Ishikawa (cell line): ENCODE results near the gene EIF4B.

Experiments
- CEBPB ChIP-seq: IDR thresholded peaks from 2 replicates; pipeline ENCODE4 v1.6.1; 2012
- CREB1 ChIP-seq: IDR thresholded peaks from 2 replicates; pipeline ENCODE4 v1.6.1; 2012; ENCODE audit warnings: low read depth
- EGR1 ChIP-seq: IDR thresholded peaks from 2 replicates; pipeline ENCODE4 v1.6.1; 2012
- EP300 ChIP-seq: IDR thresholded peaks from 2 replicates; pipeline ENCODE4 v1.6.1; 2012; ENCODE audit warnings: borderline replicate concordance
- FOXM1 ChIP-seq: IDR thresholded peaks from 2 replicates; pipeline ENCODE4 v1.6.1; 2012; ENCODE audit warnings: low read depth, borderline replicate concordance
- MAX ChIP-seq: IDR thresholded peaks from 2 replicates; pipeline ENCODE4 v1.6.1; 2012
- NFIC ChIP-seq: IDR thresholded peaks from 2 replicates; pipeline ENCODE4 v1.6.1; 2012
- RAD21 ChIP-seq: IDR thresholded peaks from 2 replicates; pipeline ENCODE4 v1.6.1; 2012; ENCODE audit warnings: low read depth
- REST ChIP-seq: IDR thresholded peaks from 2 replicates; pipeline ENCODE4 v1.6.1; 2012; ENCODE audit warnings: low read depth, mild to moderate bottlenecking
- TAF1 ChIP-seq: IDR thresholded peaks from 2 replicates; pipeline ENCODE4 v1.6.1; 2012; ENCODE audit warnings: low read depth, mild to moderate bottlenecking
- TCF12 ChIP-seq: IDR thresholded peaks from 2 replicates; pipeline ENCODE4 v1.6.1; 2012; ENCODE audit warnings: low read depth
- TEAD4 ChIP-seq: IDR thresholded peaks from 2 replicates; pipeline ENCODE4 v1.6.1; 2012
- USF1 ChIP-seq: IDR thresholded peaks from 2 replicates; pipeline ENCODE4 v1.6.1; 2012
- YY1 ChIP-seq: IDR thresholded peaks from 2 replicates; pipeline ENCODE4 v1.6.1; 2012; ENCODE audit warnings: low read depth
- ZBTB7A ChIP-seq: IDR thresholded peaks from 2 replicates; pipeline ENCODE4 v1.6.1; 2012; ENCODE audit warnings: low read depth

The EIF4B gene

GRCh38 chr12:53059434-53060063, 53.3 kb downstream of the EIF4B start:
- TF ChIP-seq ZBTB7A (no peak), TAF1 (no peak), TEAD4 (no peak), REST (no peak), CEBPB (no peak), FOXM1 (no peak), CREB1 (no peak), MAX (no peak), TCF12 (no peak), EGR1 (no peak)

GRCh38 chr12:53060064-53060720, 53.9 kb downstream of the EIF4B start:
- no peak for TF ChIP-seq USF1
- no peak for TF ChIP-seq EGR1
- no peak for TF ChIP-seq TAF1
- no peak for TF ChIP-seq TCF12

- TF ChIP-seq EGR1 (no peak), ZBTB7A (peak; percentile 58; the same call in 1 of the 2 replicates), CEBPB (no peak), NFIC (peak; percentile 34; the same call in 1 of the 2 replicates), TAF1 (no peak)
Observed at GRCh38 chr12:53060721-53061276, 54.5 kb downstream of the EIF4B start.

- TF ChIP-seq RAD21 (peak; percentile 68), TEAD4 (no peak), TAF1 (no peak), CREB1 (no peak), YY1 (0 out of 2 replicates have a peak, but pooled peaks have one; percentile 26), ZBTB7A (no peak), EP300 (no peak), REST (no peak), NFIC (peak; percentile 95), EGR1 (no peak), MAX (0 out of 2 replicates have a peak, but pooled peaks have one; percentile 35), FOXM1 (no peak), CEBPB (no peak), TCF12 (0 out of 2 replicates have a peak, but pooled peaks have one; percentile 30), USF1 (peak; percentile 4; the same call in 1 of the 2 replicates)
Observed at GRCh38 chr12:53061404-53062010, 55.3 kb downstream of the EIF4B start.

GRCh38 chr12:53062011-53062961, 56.0 kb downstream of the EIF4B start:
- TF ChIP-seq EP300 (no peak), FOXM1 (no peak), USF1 (no peak), ZBTB7A (no peak), CEBPB (no peak), RAD21 (no peak), TAF1 (no peak), MAX (no peak), YY1 (no peak), NFIC (no peak), TEAD4 (no peak), TCF12 (no peak), CREB1 (no peak), REST (no peak)
